A673 (cell line): ENCODE results near the gene QKI. TPM values are rescaled to one million over a fixed set of nuclear protein-coding genes. Genes with fewer than 3 reads are reported as not detected.

Experiments
- BruUV-seq: library from RNA; stranded (reverse); fragments of 400-500 nt; replicated peaks from 2 replicates; lab custom pipeline; 2021; lab: Mats Ljungman, UMichigan
- CTCF ChIA-PET: fragments of 300-600 bp; sonication (Branson Sonifier 250); formaldehyde crosslinking; loops from one replicate; lab custom pipeline; 2022; ENCODE audit warnings: antibody characterized with exemption; lab: Charles Lee
- POLR2A ChIA-PET: fragments of 300-600 bp; sonication (Branson Sonifier 250); formaldehyde crosslinking; loops from one replicate; lab custom pipeline; 2022; ENCODE audit warnings: antibody characterized with exemption; ENCODE audit not compliant: low non-redundant PET; lab: Charles Lee
- DNase-seq: peaks from one replicate; pipeline ENCODE4 v3.0.0-alpha.2; 2015; ENCODE audit warnings: low spot score
- H3K27ac ChIP-seq: fragments of 200-600 bp; sonication (generic); 2 replicates; pipeline ENCODE4 v1.5.1; 2016; ENCODE audit warnings: mixed run types, low read depth, mild to moderate bottlenecking, mixed read lengths, antibody characterized with exemption, low read length; ENCODE audit not compliant: poor library complexity, severe bottlenecking
- H3K27me3 ChIP-seq: fragments of 200-600 bp; sonication (generic); replicated peaks from 2 replicates; pipeline ENCODE4 v1.6.1; 2017; ENCODE audit warnings: mixed run types, low read depth, mild to moderate bottlenecking, mixed read lengths, antibody characterized with exemption, low read length; ENCODE audit not compliant: insufficient read depth, poor library complexity
- H3K36me3 ChIP-seq: fragments of 200-600 bp; sonication (generic); 2 replicates; pipeline ENCODE4 v1.6.1; 2016; ENCODE audit warnings: mixed run types, mild to moderate bottlenecking, mixed read lengths, antibody characterized with exemption, low read length; ENCODE audit not compliant: insufficient read depth, poor library complexity, severe bottlenecking
- H3K4me1 ChIP-seq: fragments of 200-600 bp; sonication (generic); 2 replicates; pipeline ENCODE4 v1.6.1; 2017; ENCODE audit warnings: mixed run types, mild to moderate bottlenecking, mixed read lengths, antibody characterized with exemption, low read length; ENCODE audit not compliant: insufficient read depth, poor library complexity, severe bottlenecking
- H3K4me3 ChIP-seq: fragments of 200-600 bp; sonication (generic); 2 replicates; pipeline ENCODE4 v1.5.1; 2016; ENCODE audit warnings: low read depth, mixed run types, mild to moderate bottlenecking, mixed read lengths, low read length; ENCODE audit not compliant: poor library complexity, severe bottlenecking
- H3K9me3 ChIP-seq: fragments of 200-600 bp; sonication (generic); 2 replicates; pipeline ENCODE4 v1.6.1; 2016; ENCODE audit warnings: mixed run types, low read depth, mild to moderate bottlenecking, mixed read lengths, antibody characterized with exemption, low read length; ENCODE audit not compliant: poor library complexity, severe bottlenecking
- EZH2 ChIP-seq: fragments of 200-600 bp; sonication (generic); IDR thresholded peaks from 2 replicates; pipeline ENCODE4 v1.6.1; 2017; ENCODE audit warnings: borderline replicate concordance, low read depth, mild to moderate bottlenecking, mixed read lengths, antibody characterized with exemption, low read length; ENCODE audit not compliant: poor library complexity, severe bottlenecking
- intact Hi-C: fragments of 100-400 bp; cut with micrococcal nuclease; formaldehyde crosslinking; loops from one replicate; pipeline ENCODE4 v1.10.0; 2022; ENCODE audit not compliant: unreplicated experiment
- total RNA-seq: library from RNA; stranded (reverse); gene quantifications from 2 replicates; pipeline ENCODE4 v1.2.3, GENCODE V29; 2021
- TF ChIP-seq, protein P1 (sequence below): fragments of 300-800, 200-600 bp; sonication (generic); conservative IDR thresholded peaks from 2 replicates; pipeline ENCODE4 v1.5.1; 2017; ENCODE audit warnings: low read depth, mild to moderate bottlenecking, antibody characterized with exemption, low read length, moderate library complexity, mixed read lengths

QKI gene
- total RNA-seq, 1 experiment from 2014 or later, result 128 TPM

DNA sequence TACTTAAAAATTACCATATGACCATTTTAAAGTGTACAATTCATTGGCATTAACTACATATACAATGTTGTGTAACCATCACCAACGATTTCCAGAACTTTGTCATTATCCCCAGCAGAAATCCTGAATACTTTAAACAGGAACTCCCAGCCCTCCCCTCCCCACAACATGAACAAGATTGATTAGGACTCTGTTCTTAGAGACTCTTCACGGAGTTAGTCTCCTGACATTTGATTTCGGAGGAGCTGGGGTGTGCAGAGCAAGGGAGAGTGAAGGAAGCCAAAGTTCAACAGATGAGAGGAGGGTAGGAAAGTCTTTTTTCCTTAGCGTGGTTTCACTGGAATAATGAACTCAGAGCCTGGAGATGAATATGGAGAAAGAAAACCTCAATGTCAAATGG, 17.2 kb upstream of the QKI start:
- Histone ChIP-seq H3K36me3 (no peaks in the 10 kb centered on the region), H3K9me3 (no peaks in the 10 kb centered on the region), H3K4me3 (no peak overlapping the region), H3K27ac (no peak overlapping the region), H3K4me1 (peaks cover 4% of the 10 kb centered on the region), H3K27me3 (no peaks in the 10 kb centered on the region)
- intact Hi-C loops, result no loop called here
- DNase-seq, result no peak
- BruUV-seq, result no TSS peak
- TF ChIP-seq EZH2, result no peak
- TF ChIP-seq, protein P1, sequence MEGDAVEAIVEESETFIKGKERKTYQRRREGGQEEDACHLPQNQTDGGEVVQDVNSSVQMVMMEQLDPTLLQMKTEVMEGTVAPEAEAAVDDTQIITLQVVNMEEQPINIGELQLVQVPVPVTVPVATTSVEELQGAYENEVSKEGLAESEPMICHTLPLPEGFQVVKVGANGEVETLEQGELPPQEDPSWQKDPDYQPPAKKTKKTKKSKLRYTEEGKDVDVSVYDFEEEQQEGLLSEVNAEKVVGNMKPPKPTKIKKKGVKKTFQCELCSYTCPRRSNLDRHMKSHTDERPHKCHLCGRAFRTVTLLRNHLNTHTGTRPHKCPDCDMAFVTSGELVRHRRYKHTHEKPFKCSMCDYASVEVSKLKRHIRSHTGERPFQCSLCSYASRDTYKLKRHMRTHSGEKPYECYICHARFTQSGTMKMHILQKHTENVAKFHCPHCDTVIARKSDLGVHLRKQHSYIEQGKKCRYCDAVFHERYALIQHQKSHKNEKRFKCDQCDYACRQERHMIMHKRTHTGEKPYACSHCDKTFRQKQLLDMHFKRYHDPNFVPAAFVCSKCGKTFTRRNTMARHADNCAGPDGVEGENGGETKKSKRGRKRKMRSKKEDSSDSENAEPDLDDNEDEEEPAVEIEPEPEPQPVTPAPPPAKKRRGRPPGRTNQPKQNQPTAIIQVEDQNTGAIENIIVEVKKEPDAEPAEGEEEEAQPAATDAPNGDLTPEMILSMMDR, result no peak
- ChIA-PET POLR2A (no interaction called here), CTCF (no interaction called here)

DNA sequence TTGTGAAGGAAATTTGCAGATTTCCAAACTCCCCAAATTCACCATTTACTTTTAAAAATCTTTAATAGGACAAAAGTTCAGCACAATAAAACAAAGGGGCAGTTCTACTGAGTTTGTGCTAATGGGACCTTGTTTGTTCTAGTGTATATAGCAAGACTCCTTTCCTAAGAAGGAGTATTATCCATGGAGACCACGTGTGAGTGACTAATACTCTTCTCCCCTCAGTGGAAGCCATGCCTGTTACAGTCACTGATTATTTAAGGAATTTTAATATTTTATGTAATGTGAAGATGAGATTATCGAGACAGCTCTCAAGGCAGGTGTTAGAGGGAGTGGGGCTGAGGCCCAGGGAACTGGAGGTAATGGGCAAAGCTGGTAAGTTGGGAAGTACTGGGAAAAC, 16.4 kb upstream of the QKI start:
- Histone ChIP-seq H3K36me3 (no peaks in the 10 kb centered on the region), H3K27ac (no peak overlapping the region), H3K4me1 (no peaks in the 10 kb centered on the region), H3K4me3 (no peak overlapping the region), H3K27me3 (no peaks in the 10 kb centered on the region), H3K9me3 (no peaks in the 10 kb centered on the region)
- BruUV-seq, result no TSS peak
- TF ChIP-seq, protein P1, result no peak
- no peak for TF ChIP-seq EZH2
- intact Hi-C loops, result no loop called here
- POLR2A ChIA-PET, result no interaction called here
- CTCF ChIA-PET, result no interaction called here
- DNase-seq, result no peak

DNA sequence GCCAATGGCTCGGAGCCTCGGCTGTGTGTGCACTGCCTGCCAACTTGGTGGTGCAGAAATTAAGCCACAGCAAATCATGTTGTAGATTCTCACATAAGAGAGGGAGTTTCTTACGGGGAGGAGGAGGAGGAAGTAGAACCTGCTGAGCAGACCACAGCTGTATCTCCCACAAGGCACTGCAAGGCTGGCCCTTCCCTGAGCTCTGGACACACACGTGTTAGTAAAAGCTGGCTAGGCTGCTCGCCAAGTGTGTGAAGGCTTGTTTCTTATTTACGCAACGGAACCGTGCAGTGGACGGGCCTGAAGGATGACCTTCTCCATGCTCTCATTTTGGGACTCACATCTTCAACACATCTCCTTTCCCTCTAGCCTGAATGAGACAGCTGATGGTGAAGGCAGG, 15.7 kb upstream of the QKI start:
- no peaks in the 10 kb centered on the region for H3K9me3 ChIP-seq
- ChIA-PET CTCF (no interaction called here), POLR2A (no interaction called here)
- no peaks in the 10 kb centered on the region for H3K36me3 ChIP-seq
- intact Hi-C loops, result no loop called here
- no peaks in the 10 kb centered on the region for H3K4me1 ChIP-seq
- BruUV-seq, result no TSS peak
- no peak overlapping the region for H3K4me3 ChIP-seq
- no peak overlapping the region for H3K27ac ChIP-seq
- no peak for DNase-seq
- no peaks in the 10 kb centered on the region for H3K27me3 ChIP-seq
- TF ChIP-seq EZH2, result no peak
- TF ChIP-seq, protein P1, result no peak
